ENCODE measurements around the gene PRPH. TPM values are rescaled to one million over a fixed set of nuclear protein-coding genes. Genes with fewer than 3 reads are reported as not detected.

The PRPH gene
- total and polyA plus RNA-seq, 2 of the 4 experiments (the other 2 are of a cell fraction) = not detected

DNA sequence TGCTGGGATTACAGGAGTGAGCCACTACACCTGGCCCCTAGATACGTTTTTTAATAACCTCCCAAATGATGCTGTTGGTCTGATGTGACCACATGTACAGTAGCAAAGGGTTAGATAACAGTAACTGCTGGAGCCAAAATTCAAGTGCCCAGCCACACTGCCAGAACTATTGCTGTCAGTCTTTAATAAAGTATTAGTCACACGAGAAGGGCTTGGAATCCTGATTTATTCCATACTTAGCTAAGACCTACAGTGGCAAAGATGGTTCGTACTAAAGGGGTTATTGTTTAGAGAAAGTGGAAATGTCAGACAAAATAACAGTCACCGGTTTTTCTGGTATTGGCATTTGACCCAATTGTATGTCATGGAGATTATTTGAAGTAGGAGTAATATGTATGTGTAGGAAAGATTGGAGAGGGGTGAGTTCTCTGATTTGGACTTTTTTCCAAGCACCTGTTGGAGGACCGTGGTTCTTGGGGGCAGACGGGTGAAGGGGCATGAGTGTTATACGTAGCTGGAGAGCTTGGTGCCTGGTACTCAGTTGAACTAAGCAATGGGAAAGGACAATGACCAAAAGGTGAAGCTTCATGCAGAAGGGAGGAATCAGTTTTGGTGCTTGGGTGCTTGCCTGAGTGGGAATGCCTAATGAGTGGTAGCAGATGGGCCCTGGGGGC is 20.4 kb upstream of the PRPH start:
- no peaks in the 10 kb centered on the region; the same call in 1 of the 2 replicates for H3K27me3 ChIP-seq (ENCODE audit: control insufficient read depth, insufficient read depth, low read length)
- H2AFZ ChIP-seq (replicated peaks; ENCODE audit: low read length, poor library complexity) = no peak overlapping the region
- no peak overlapping the region for H3K9ac ChIP-seq (ENCODE audit: low read depth, low read length)
- 85% methylated on average over 4 of the region's 7 CpGs; no CpG with 5 or more reads in 1 of the 2 experiments for whole genome bisulfite sequencing, 2 experiments (ENCODE audit: extremely low coverage in 2 of 2, insufficient read length in 1 of 2)
- H3K9me3 ChIP-seq (ENCODE audit: control insufficient read depth, insufficient read depth, low read length) = no peaks in the 10 kb centered on the region
- H3K4me1 ChIP-seq (ENCODE audit: control insufficient read depth, insufficient read depth, low read length) = peaks cover 2% of the 10 kb centered on the region; the same call in 1 of the 2 replicates
- H3K79me1 ChIP-seq (ENCODE audit: low read depth in 1 of 2, low read length in 2 of 2) = peaks cover 22 to 47% of the 10 kb centered on the region in 2 experiments
- H3K23ac ChIP-seq (ENCODE audit: low read depth, low read length) = no peak overlapping the region
- in situ Hi-C loops (cut with MboI; ENCODE audit: low sequenced_read_pairs) = no loop called here
- intact Hi-C loops (cut with micrococcal nuclease) = no loop called here
- no peak overlapping the region for H3K18ac ChIP-seq (ENCODE audit: low read depth, low read length)
- H4K5ac ChIP-seq (ENCODE audit: low read depth, low read length) = no peak overlapping the region
- H2BK120ac ChIP-seq (ENCODE audit: low read depth, low read length) = no peak overlapping the region
- peaks cover 64% of the 10 kb centered on the region for H4K20me1 ChIP-seq (ENCODE audit: insufficient read depth, low read length)
- no peak overlapping the region for H2BK15ac ChIP-seq (ENCODE audit: low read depth, low read length)
- dilution Hi-C loops (cut with HindIII; ENCODE audit: low sequenced_read_pairs, unreplicated experiment) = no loop called here
- peaks cover 18% of the 10 kb centered on the region for H3K9me1 ChIP-seq (ENCODE audit: insufficient read depth, low read length)
- TF ChIP-seq, protein P1, sequence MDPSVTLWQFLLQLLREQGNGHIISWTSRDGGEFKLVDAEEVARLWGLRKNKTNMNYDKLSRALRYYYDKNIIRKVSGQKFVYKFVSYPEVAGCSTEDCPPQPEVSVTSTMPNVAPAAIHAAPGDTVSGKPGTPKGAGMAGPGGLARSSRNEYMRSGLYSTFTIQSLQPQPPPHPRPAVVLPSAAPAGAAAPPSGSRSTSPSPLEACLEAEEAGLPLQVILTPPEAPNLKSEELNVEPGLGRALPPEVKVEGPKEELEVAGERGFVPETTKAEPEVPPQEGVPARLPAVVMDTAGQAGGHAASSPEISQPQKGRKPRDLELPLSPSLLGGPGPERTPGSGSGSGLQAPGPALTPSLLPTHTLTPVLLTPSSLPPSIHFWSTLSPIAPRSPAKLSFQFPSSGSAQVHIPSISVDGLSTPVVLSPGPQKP (IDR thresholded peaks at IDR 0.05; ENCODE audit: borderline replicate concordance, low read depth, low read length) = no peak
- TF ChIP-seq POLR2A (IDR thresholded peaks at IDR 0.05; ENCODE audit: low read depth, low read length) = no peak; the same call in 1 of the 2 replicates
- H2AK5ac ChIP-seq (ENCODE audit: low read depth, low read length) = no peak overlapping the region
- H3K27ac ChIP-seq (ENCODE audit: insufficient read depth, low read length) = no peak overlapping the region
- DNase-seq = no peak
- no peak overlapping the region for H3K4me3 ChIP-seq (ENCODE audit: insufficient read depth, low read depth, low read length)
- H3K4ac ChIP-seq (ENCODE audit: low read depth, low read length) = no peak overlapping the region
- no peak overlapping the region for H2BK20ac ChIP-seq (ENCODE audit: low read depth, low read length)
- ChIA-PET POLR2A (ENCODE audit: unreplicated experiment) (no interaction called here), CTCF (interaction anchor here (0.7 kb wide), 1 partner anchor 14 kb away, joined by 3 read pairs; no protein-coding TSS in a partner anchor)
- no peak overlapping the region for H3K56ac ChIP-seq (ENCODE audit: extremely low read depth, insufficient read depth, low read length)
- no peak overlapping the region for H4K8ac ChIP-seq (ENCODE audit: low read depth in 2 of 2, low read length in 2 of 2)
- H2AK9ac ChIP-seq (replicated peaks; ENCODE audit: low read depth, low read length, poor library complexity) = no peak overlapping the region
- H3K4me2 ChIP-seq (ENCODE audit: low read depth, low read length) = no peak overlapping the region
- H3K36me3 ChIP-seq (ENCODE audit: control insufficient read depth, insufficient read depth, low read length) = peaks cover 41% of the 10 kb centered on the region
- ATAC-seq (ENCODE audit: low read depth) = no peak
- H3K14ac ChIP-seq (replicated peaks; ENCODE audit: low read depth, low read length) = no peak overlapping the region
- no TSS peak for BruUV-seq (replicated peaks)
- no peak overlapping the region for H2BK5ac ChIP-seq (ENCODE audit: low read depth, low read length, poor library complexity, severe bottlenecking)
- H4K91ac ChIP-seq (ENCODE audit: insufficient read depth, low read depth, low read length) = no peak overlapping the region
